Activated B cell treated with CpG ODN at 0.5 μM for 24 hours (primary cell): ENCODE measurements around the gene TMPO. TPM values are rescaled to one million over a fixed set of nuclear protein-coding genes. Genes with fewer than 3 reads are reported as not detected.
A peak's percentile ranks its signal among the peaks of the same experiment; 100 is the strongest.
"Not testable (repeated sequence)": the region's sequence is repeated elsewhere in the genome, so short reads cannot be mapped to it uniquely, and the experiment has no call there.

Experiments
- ATAC-seq: fragments of 200-7000 bp; cut with Tn5 transposase; one replicate; pipeline ENCODE4 v1.10.0; 2021; ENCODE audit warnings: low read depth, mild to moderate bottlenecking, moderate library complexity
- CTCF ChIA-PET: fragments of 350-600 bp; sonication (Branson Sonifier 250); formaldehyde crosslinking; loops from one replicate; lab custom pipeline; 2021; ENCODE audit warnings: antibody characterized with exemption; lab: Charles Lee
- POLR2A ChIA-PET: fragments of 350-600 bp; sonication (Branson Sonifier 250); formaldehyde crosslinking; loops from one replicate; lab custom pipeline; 2021; ENCODE audit warnings: antibody characterized with exemption; lab: Charles Lee
- DNase-seq: peaks from one replicate; pipeline ENCODE4 v3.0.0; 2022
- H3K27ac Mint-ChIP-seq: one replicate; pipeline ENCODE4 v1.8.0; 2020; ENCODE audit warnings: mixed read lengths
- H3K27me3 Mint-ChIP-seq: one replicate; pipeline ENCODE4 v1.8.0; 2021; ENCODE audit warnings: mixed read lengths
- H3K36me3 Mint-ChIP-seq: one replicate; pipeline ENCODE4 v1.8.0; 2021; ENCODE audit warnings: low read depth, mixed read lengths
- H3K4me1 Mint-ChIP-seq: one replicate; pipeline ENCODE4 v1.8.0; 2021; ENCODE audit warnings: mixed read lengths
- H3K4me3 Mint-ChIP-seq: one replicate; pipeline ENCODE4 v1.8.0; 2020; ENCODE audit warnings: mild to moderate bottlenecking, mixed read lengths
- H3K9me3 Mint-ChIP-seq: one replicate; pipeline ENCODE4 v1.8.0; 2020; ENCODE audit warnings: mixed read lengths
- intact Hi-C: fragments of 100-400 bp; cut with micrococcal nuclease; formaldehyde crosslinking; loops from one replicate; pipeline ENCODE4 v1.15.1; 2024
- total RNA-seq: library from RNA; stranded (reverse); gene quantifications from 2 replicates; pipeline ENCODE4 v1.2.3, GENCODE V29; 2022
- TF ChIP-seq, protein P1 (sequence below): fragments of 200-600 bp; IDR thresholded peaks from one replicate; pipeline ENCODE4 v1.8.0; 2022; ENCODE audit warnings: antibody characterized with exemption, mild to moderate bottlenecking

The TMPO gene
- total RNA-seq, 1 donor from 2014 or later: 115 TPM

DNA sequence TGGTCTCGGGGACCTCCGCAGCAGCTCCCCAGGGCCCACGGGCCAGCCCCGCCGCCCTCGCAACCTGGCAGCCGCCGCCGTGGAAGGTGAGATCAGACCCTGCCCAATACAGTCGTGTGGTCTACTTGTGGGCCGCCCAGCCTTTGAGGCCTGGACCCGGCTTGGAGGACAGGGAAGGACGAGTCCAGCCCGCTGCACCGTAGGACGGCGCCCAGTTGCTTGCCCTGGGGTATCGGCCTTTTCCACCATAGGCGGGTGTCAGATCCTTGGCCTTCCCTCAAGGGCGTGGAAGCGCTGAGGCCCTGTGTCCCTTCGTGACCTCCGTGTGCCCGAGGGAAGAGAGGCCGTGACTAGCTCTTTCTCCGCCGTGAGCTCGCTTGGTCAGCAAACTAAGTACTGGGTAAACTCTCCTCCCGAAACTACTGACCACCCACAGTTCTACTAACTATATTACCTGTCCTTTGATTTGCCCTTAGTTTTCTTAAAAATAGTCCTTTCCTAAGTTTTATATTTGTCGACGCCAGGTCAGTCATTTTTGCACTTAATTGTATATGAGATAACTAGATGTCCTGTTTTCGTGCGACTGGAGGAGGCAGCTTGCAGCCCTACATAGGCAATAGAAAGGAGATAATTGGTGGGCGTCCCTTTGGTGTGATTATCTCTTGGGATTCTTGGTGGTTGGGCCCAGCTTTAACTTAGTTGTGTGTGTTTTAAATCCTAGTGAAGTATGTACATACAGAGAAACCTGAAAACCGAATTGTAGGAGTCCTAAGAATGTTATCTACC lies 78.9 kb downstream of the TMPO start:
- ChIA-PET CTCF (interaction anchor here (0.7 to 4.8 kb wide), 6 partner anchors 12 to 103 kb away, joined by 3 to 25 read pairs (median 5); no protein-coding TSS in a partner anchor), POLR2A (interaction anchor here (0.8 to 5.5 kb wide), 21 partner anchors 9 to 104 kb away, joined by 3 to 100 read pairs (median 5); partner anchors contain the start of genes APAF1, IKBIP and TMPO)
- peak overlapping the region; percentile 96 for H3K4me3 Mint-ChIP-seq
- no peaks in the 10 kb centered on the region for H3K27me3 Mint-ChIP-seq
- H3K27ac Mint-ChIP-seq: peak overlapping the region; percentile 96
- H3K36me3 Mint-ChIP-seq: peaks cover 52% of the 10 kb centered on the region
- peaks cover 36% of the 10 kb centered on the region for H3K4me1 Mint-ChIP-seq
- TF ChIP-seq, protein P1, sequence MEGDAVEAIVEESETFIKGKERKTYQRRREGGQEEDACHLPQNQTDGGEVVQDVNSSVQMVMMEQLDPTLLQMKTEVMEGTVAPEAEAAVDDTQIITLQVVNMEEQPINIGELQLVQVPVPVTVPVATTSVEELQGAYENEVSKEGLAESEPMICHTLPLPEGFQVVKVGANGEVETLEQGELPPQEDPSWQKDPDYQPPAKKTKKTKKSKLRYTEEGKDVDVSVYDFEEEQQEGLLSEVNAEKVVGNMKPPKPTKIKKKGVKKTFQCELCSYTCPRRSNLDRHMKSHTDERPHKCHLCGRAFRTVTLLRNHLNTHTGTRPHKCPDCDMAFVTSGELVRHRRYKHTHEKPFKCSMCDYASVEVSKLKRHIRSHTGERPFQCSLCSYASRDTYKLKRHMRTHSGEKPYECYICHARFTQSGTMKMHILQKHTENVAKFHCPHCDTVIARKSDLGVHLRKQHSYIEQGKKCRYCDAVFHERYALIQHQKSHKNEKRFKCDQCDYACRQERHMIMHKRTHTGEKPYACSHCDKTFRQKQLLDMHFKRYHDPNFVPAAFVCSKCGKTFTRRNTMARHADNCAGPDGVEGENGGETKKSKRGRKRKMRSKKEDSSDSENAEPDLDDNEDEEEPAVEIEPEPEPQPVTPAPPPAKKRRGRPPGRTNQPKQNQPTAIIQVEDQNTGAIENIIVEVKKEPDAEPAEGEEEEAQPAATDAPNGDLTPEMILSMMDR: no peak
- DNase-seq (no peak), ATAC-seq (peak; percentile 32)
- H3K9me3 Mint-ChIP-seq: no peaks in the 10 kb centered on the region
- intact Hi-C loops: no loop called here

DNA sequence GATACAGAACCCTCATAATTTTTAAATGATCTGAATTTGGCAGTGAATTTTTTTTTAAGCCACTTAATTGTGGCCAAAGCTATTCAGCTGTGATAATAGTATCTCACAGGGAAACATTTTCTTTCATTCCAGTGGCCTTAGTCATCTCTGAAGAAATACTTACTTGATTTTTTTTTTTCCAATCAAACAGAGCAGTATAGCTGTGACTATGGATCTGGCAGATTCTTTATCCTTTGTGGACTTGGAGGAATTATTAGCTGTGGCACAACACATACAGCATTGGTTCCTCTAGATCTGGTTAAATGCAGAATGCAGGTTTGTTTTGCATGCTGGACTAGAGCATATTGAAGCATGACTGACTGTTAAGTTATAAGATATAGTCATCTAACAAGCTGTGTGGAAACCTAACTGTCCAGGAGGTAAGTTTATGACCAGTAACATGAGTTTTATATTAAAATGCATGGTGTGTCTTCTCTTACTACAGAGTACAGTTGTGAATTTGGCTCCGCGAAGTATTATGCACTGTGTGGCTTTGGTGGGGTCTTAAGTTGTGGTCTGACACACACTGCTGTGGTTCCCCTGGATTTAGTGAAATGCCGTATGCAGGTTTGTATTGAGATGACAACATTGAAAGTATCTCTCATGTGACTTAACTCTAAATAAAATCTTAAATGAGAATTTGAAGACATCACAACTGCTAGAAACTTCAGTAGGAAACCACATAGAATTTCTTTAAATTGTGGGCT lies 80.0 kb downstream of the TMPO start:
- intact Hi-C loops: no loop called here
- ChIA-PET POLR2A (interaction anchor here (0.6 to 5.5 kb wide), 8 partner anchors 12 to 80 kb away, joined by 3 to 100 read pairs (median 11); partner anchors contain the start of genes APAF1, IKBIP and TMPO), CTCF (interaction anchor here (1.2 to 4.8 kb wide), 5 partner anchors 17 to 104 kb away, joined by 4 to 25 read pairs (median 6); no protein-coding TSS in a partner anchor)
- H3K27me3 Mint-ChIP-seq: no peaks in the 10 kb centered on the region
- H3K27ac Mint-ChIP-seq: peak overlapping the region; percentile 96
- DNase-seq: no peak
- ATAC-seq: no peak
- TF ChIP-seq, protein P1: no peak
- peak overlapping the region; percentile 96 for H3K4me3 Mint-ChIP-seq
- peaks cover 60% of the 10 kb centered on the region for H3K36me3 Mint-ChIP-seq
- H3K4me1 Mint-ChIP-seq: peaks cover 36% of the 10 kb centered on the region
- no peaks in the 10 kb centered on the region for H3K9me3 Mint-ChIP-seq

DNA sequence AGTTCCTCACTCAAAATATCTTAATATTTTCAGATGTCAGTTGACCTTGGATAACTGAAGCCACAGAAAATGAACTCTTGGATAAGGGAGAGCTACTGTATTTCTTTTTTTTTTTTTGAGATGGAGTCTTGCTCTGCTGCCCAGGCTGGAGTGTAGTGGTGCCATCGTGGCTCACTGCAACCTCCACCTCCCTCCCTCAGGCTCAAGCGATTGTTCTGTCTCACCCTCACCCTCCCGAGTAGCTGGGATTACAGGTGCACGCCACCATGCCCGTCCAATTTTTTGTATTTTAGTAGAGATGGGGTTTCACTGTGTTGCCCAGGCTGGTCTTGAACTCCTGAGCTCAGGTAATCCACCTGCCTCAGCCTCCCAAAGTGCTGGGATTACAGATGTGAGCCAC lies 81.9 kb downstream of the TMPO start:
- H3K36me3 Mint-ChIP-seq: peaks cover 78% of the 10 kb centered on the region
- DNase-seq, H3K27ac Mint-ChIP-seq, intact Hi-C loops, H3K4me3 Mint-ChIP-seq, ATAC-seq, H3K27me3 Mint-ChIP-seq, H3K9me3 Mint-ChIP-seq: not testable (repeated sequence)
- ChIA-PET POLR2A (interaction anchor here (1.2 to 5.5 kb wide), 3 partner anchors 14 to 47 kb away, joined by 5 to 100 read pairs (median 54); partner anchors contain the start of genes APAF1 and IKBIP), CTCF (interaction anchor here (0.6 kb wide), 1 partner anchor 118 kb away, joined by 3 read pairs; no protein-coding TSS in a partner anchor)
- H3K4me1 Mint-ChIP-seq: peaks cover 36% of the 10 kb centered on the region

Other genes with a start within 250 kb of the TMPO start
- 508 and 518 TPM in 2 replicates for gene SLC25A3, start 78.1 kb downstream of the TMPO start, total RNA-seq
- gene IKBIP, start 129.2 kb downstream of the TMPO start, total RNA-seq: 8.9 and 9.1 TPM in 2 replicates
- 21.7 and 24.0 TPM in 2 replicates for gene APAF1, start 129.7 kb downstream of the TMPO start, total RNA-seq